HG02759 (cell line): Measurements from ENCODE around the gene PHIP.

Source experiments
- ATAC-seq: cut with Tn5 transposase; IDR thresholded peaks from one replicate; pipeline ENCODE4 v1.9.1; 2021; ENCODE audit warnings: mild to moderate bottlenecking, moderate library complexity; ENCODE audit not compliant: unreplicated experiment

PHIP gene

GRCh38 chr6:79011940-79012339, 66.1 kb downstream of the PHIP start:
- ATAC-seq: no peak

GRCh38 chr6:79010422-79010821, 67.6 kb downstream of the PHIP start:
- ATAC-seq: no peak

- no peak for ATAC-seq
These were observed 68.2 kb downstream of the PHIP start for GRCh38 chr6:79009819-79010218.

- ATAC-seq: no peak
These were observed 72.6 kb downstream of the PHIP start for GRCh38 chr6:79005497-79005896.

- ATAC-seq: no peak
These were observed 73.0 kb downstream of the PHIP start for GRCh38 chr6:79005024-79005423.

GRCh38 chr6:79004239-79004638, 73.8 kb downstream of the PHIP start:
- ATAC-seq: no peak

- no peak for ATAC-seq
These were observed 76.6 kb downstream of the PHIP start for GRCh38 chr6:79001415-79001814.

- no peak for ATAC-seq
These were observed 78.3 kb downstream of the PHIP start for GRCh38 chr6:78999737-79000136.

- no peak for ATAC-seq
These were observed 82.1 kb downstream of the PHIP start for GRCh38 chr6:78995946-78996345.

GRCh38 chr6:78995346-78995745, 82.7 kb downstream of the PHIP start:
- no peak for ATAC-seq

- no peak for ATAC-seq
These were observed 84.1 kb downstream of the PHIP start for GRCh38 chr6:78993955-78994354.

- no peak for ATAC-seq
These were observed 88.9 kb downstream of the PHIP start for GRCh38 chr6:78989191-78989590.

GRCh38 chr6:78986161-78986560, 91.9 kb downstream of the PHIP start:
- no peak for ATAC-seq

GRCh38 chr6:78984225-78984950, 93.7 kb downstream of the PHIP start:
- no peak for ATAC-seq

- no peak for ATAC-seq
These were observed 110.9 kb downstream of the PHIP start for GRCh38 chr6:78967191-78967590.

- no peak for ATAC-seq
These were observed 111.5 kb downstream of the PHIP start for GRCh38 chr6:78966542-78966941.

GRCh38 chr6:78962448-78962847, 115.6 kb downstream of the PHIP start:
- no peak for ATAC-seq

- no peak for ATAC-seq
These were observed 123.3 kb downstream of the PHIP start for GRCh38 chr6:78954740-78955139.

GRCh38 chr6:78953798-78954197, 124.3 kb downstream of the PHIP start:
- ATAC-seq: no peak

- no peak for ATAC-seq
These were observed 125.7 kb downstream of the PHIP start for GRCh38 chr6:78952362-78952761.

- no peak for ATAC-seq
These were observed 129.3 kb downstream of the PHIP start for GRCh38 chr6:78948785-78949184.

GRCh38 chr6:78947962-78948361, 130.1 kb downstream of the PHIP start:
- ATAC-seq: no peak

- ATAC-seq: no peak
These were observed 130.5 kb downstream of the PHIP start for GRCh38 chr6:78947529-78947928.
